ENCODE results near the gene ZNF598. TPM values are rescaled to one million over a fixed set of nuclear protein-coding genes. Genes with fewer than 3 reads are reported as not detected.
A peak's percentile ranks its signal among the peaks of the same experiment; 100 is the strongest.

Gene ZNF598
- total and polyA plus RNA-seq, 10 of the 15 experiments (the other 5 are each of a cell fraction or from before 2014, with no cell fraction given): 0.08 to 74.0 (median 14.4) TPM

- TF ChIP-seq ZNF687 (IDR thresholded peaks at IDR 0.05) (peak; percentile 60; the same call in 1 of the 2 replicates), LARP7 (IDR thresholded peaks at IDR 0.05) (peak; percentile 30; the same call in 1 of the 2 replicates), E2F8 (IDR thresholded peaks at IDR 0.05; ENCODE audit: low read depth, partially characterized antibody) (peak; percentile 85), ZSCAN29 (IDR thresholded peaks at IDR 0.05) (no peak), MAX (IDR thresholded peaks at IDR 0.05; ENCODE audit: low read depth, low read length) (peak; percentile 93), ZBED1 (IDR thresholded peaks at IDR 0.05; ENCODE audit: borderline replicate concordance) (no peak), SREBF2 (IDR thresholded peaks at IDR 0.05; ENCODE audit: low read length) (peak; percentile 57), ZNF217 (IDR thresholded peaks at IDR 0.05) (no peak), JUNB (IDR thresholded peaks at IDR 0.05) (no peak), SUPT20H (IDR thresholded peaks at IDR 0.05; ENCODE audit: borderline replicate concordance, control insufficient read depth, low read depth, low read length) (no peak), TAF1 (IDR thresholded peaks at IDR 0.05; ENCODE audit: borderline replicate concordance, low read depth, low read length) (peak; percentile 87), BCL3 (IDR thresholded peaks at IDR 0.05; ENCODE audit: borderline replicate concordance, insufficient read depth, low read depth, low read length, poor library complexity, severe bottlenecking) (peak; percentile 46), WRNIP1 (IDR thresholded peaks at IDR 0.05; ENCODE audit: borderline replicate concordance, low read depth, low read length) (no peak), BRCA1 (IDR thresholded peaks at IDR 0.05; ENCODE audit: low read depth, low read length) (peak; percentile 41; the same call in 1 of the 2 replicates), KDM1A (IDR thresholded peaks at IDR 0.05; ENCODE audit: borderline replicate concordance) (no peak), BCLAF1 (IDR thresholded peaks at IDR 0.05) (no peak), KAT2A (conservative IDR thresholded peaks at IDR 0.05; ENCODE audit: control insufficient read depth, low read depth, low read length) (no peak), MYB (IDR thresholded peaks at IDR 0.05; ENCODE audit: borderline replicate concordance, low read depth, low read length) (0 out of 2 replicates have a peak, but pooled peaks have one; percentile 59)
Measured at GRCh38 chr16:1971796-1972489, 37.7 kb downstream of the ZNF598 start, which contains the start of gene TBL3 (continued).
